ENCODE data around the gene SPOCK3.

- TF ChIP-seq POLR2A (IDR thresholded peaks at IDR 0.05; ENCODE audit: low read depth, low read length) (no peak), POLR2AphosphoS5 (IDR thresholded peaks at IDR 0.05; ENCODE audit: low read depth, low read length) (no peak)
Measured at GRCh38 chr4:166977596-166977995, 256.7 kb downstream of the SPOCK3 start.
